Uterus (tissue), 2 donors: ENCODE data around the gene SIRPG.

ENCODE experiments used
- POLR2A ChIP-seq, 2 donors: fragments of 450-650 bp; IDR thresholded peaks; one replicate each; pipeline ENCODE4 v1.6.1; 2016; ENCODE audit warnings: antibody characterized with exemption in 2 of 2, mild to moderate bottlenecking in 1 of 2, moderate library complexity in 1 of 2
- TF ChIP-seq, protein P1 (sequence below), 4 experiments: fragments of 200-600 bp in 2 of 4; fragments of 450-650 bp in 2 of 4; sonication (generic) in 2 of 4; IDR thresholded peaks; one replicate each; pipeline ENCODE4 v1.5.1; 2016 to 2019; ENCODE audit warnings: antibody characterized with exemption in 4 of 4, mild to moderate bottlenecking in 2 of 4, moderate library complexity in 1 of 4

DNA sequence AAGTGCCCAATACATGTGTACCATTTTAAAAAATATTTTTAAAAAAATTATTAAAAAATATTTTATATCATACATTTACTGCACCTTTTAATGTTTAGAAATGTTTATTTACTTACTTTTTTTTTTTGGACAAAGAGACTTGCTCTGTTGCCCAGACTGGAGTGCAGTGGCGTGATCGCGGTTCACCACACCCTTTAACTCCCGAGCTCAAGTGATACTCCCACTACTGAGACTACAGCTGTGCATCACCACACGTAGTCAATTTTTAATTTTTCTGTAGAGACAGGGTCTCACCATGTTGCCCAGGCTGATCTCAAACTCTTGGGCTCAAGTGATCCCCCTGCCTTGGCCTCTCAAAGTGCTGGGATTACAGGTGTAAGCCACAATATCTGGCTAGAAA lies 9.2 kb upstream of the SIRPG start:
- TF ChIP-seq, protein P1, sequence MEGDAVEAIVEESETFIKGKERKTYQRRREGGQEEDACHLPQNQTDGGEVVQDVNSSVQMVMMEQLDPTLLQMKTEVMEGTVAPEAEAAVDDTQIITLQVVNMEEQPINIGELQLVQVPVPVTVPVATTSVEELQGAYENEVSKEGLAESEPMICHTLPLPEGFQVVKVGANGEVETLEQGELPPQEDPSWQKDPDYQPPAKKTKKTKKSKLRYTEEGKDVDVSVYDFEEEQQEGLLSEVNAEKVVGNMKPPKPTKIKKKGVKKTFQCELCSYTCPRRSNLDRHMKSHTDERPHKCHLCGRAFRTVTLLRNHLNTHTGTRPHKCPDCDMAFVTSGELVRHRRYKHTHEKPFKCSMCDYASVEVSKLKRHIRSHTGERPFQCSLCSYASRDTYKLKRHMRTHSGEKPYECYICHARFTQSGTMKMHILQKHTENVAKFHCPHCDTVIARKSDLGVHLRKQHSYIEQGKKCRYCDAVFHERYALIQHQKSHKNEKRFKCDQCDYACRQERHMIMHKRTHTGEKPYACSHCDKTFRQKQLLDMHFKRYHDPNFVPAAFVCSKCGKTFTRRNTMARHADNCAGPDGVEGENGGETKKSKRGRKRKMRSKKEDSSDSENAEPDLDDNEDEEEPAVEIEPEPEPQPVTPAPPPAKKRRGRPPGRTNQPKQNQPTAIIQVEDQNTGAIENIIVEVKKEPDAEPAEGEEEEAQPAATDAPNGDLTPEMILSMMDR (IDR thresholded peaks at IDR 0.05): no peak
- TF ChIP-seq POLR2A (IDR thresholded peaks at IDR 0.05): no peak
